Activated CD4-positive, alpha-beta T cell treated with anti-CD3 and anti-CD28 coated beads, Interleukin-2, amount 10 ng/mL, durations not matched to agents 7 days and 5 days (primary cell): ENCODE data around the gene CACFD1. TPM values are rescaled to one million over a fixed set of nuclear protein-coding genes. Genes with fewer than 3 reads are reported as not detected.
A peak's percentile ranks its signal among the peaks of the same experiment; 100 is the strongest.

Experiments used
- CTCF ChIA-PET: fragments of 350-600 bp; sonication (Branson Sonifier 250); formaldehyde crosslinking; loops from one replicate; lab custom pipeline; 2021; ENCODE audit warnings: antibody characterized with exemption; lab: Charles Lee
- POLR2A ChIA-PET: fragments of 350-600 bp; sonication (Branson Sonifier 250); formaldehyde crosslinking; loops from one replicate; lab custom pipeline; 2021; ENCODE audit warnings: antibody characterized with exemption; lab: Charles Lee
- DNase-seq: peaks from one replicate; pipeline ENCODE4 v3.0.0-alpha.2; 2020
- H3K27ac Mint-ChIP-seq: one replicate; pipeline ENCODE4 v1.8.0; 2021; ENCODE audit warnings: mild to moderate bottlenecking, moderate library complexity, mixed read lengths
- H3K27me3 Mint-ChIP-seq: one replicate; pipeline ENCODE4 v1.8.0; 2021; ENCODE audit warnings: mixed read lengths
- H3K36me3 Mint-ChIP-seq: one replicate; pipeline ENCODE4 v1.8.0; 2021; ENCODE audit warnings: low read depth, mixed read lengths
- H3K4me1 Mint-ChIP-seq: one replicate; pipeline ENCODE4 v1.8.0; 2021; ENCODE audit warnings: mixed read lengths
- H3K4me3 Mint-ChIP-seq: one replicate; pipeline ENCODE4 v1.8.0; 2021; ENCODE audit warnings: mild to moderate bottlenecking, moderate library complexity, mixed read lengths
- H3K9me3 Mint-ChIP-seq: one replicate; pipeline ENCODE4 v1.8.0; 2021; ENCODE audit warnings: mixed read lengths
- total RNA-seq, 2 experiments: library from RNA; stranded (reverse); gene quantifications; one replicate each; pipeline ENCODE4 v1.2.3, GENCODE V29; 2021

Gene CACFD1
- 1 to 10 TPM in 1 of 2 experiments, under 1 TPM in 1; 0.75 to 1.3 TPM for total RNA-seq

GRCh38 chr9:133459476-133460404 lies at the start of gene CACFD1:
CACFD1 (plus strand) TSS chr9:133459978; CDS start chr9:133460067, 89 bp downstream.
- ChIA-PET CTCF (interaction anchor here (1.2 kb wide), 2 partner anchors 18 to 83 kb away, joined by 3 read pairs; partner anchors contain the start of gene STKLD1), POLR2A (interaction anchor here (0.6 kb wide), 1 partner anchor 1240 kb away, joined by 3 read pairs; no protein-coding TSS in a partner anchor)
- peak; percentile 91 for DNase-seq
- Mint-ChIP-seq H3K27me3 (peaks cover 6% of the 10 kb centered on the region), H3K27ac (peak within 1 kb of the TSS; percentile 36), H3K9me3 (no peaks in the 10 kb centered on the region), H3K4me1 (peaks cover 2% of the 10 kb centered on the region), H3K4me3 (peak within 1 kb of the TSS; percentile 80), H3K36me3 (no peaks in the 10 kb centered on the region)

DNA sequence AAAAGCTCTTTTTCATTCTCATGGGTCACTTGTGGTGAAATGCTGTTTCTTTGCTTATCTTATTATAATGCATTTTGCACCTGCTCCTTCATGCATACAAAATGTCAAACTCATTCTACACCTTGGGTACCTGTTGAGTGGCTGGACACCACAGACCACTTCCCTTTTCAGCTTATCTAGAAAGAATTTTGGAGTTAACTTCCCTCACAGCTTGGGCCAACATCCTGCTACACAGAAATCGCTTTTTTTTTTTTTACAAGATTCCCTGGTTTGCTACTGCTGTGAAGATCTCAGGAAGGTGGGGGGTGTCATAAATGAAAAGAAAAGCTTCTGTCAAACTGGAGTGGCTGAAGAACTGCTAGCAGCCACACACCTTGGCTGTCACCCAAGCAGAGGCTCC lies 44.6 kb upstream of the CACFD1 start:
- H3K27ac Mint-ChIP-seq, result no peak overlapping the region
- CTCF ChIA-PET, result interaction anchor here (0.6 to 1.5 kb wide), 2 partner anchors 9 to 229 kb away, joined by 3 read pairs; no protein-coding TSS in a partner anchor
- H3K4me1 Mint-ChIP-seq, result peaks cover 47% of the 10 kb centered on the region
- no peaks in the 10 kb centered on the region for H3K27me3 Mint-ChIP-seq
- POLR2A ChIA-PET, result no interaction called here
- peaks cover 39% of the 10 kb centered on the region for H3K36me3 Mint-ChIP-seq
- DNase-seq, result no peak
- H3K4me3 Mint-ChIP-seq, result no peak overlapping the region
- H3K9me3 Mint-ChIP-seq, result no peaks in the 10 kb centered on the region

DNA sequence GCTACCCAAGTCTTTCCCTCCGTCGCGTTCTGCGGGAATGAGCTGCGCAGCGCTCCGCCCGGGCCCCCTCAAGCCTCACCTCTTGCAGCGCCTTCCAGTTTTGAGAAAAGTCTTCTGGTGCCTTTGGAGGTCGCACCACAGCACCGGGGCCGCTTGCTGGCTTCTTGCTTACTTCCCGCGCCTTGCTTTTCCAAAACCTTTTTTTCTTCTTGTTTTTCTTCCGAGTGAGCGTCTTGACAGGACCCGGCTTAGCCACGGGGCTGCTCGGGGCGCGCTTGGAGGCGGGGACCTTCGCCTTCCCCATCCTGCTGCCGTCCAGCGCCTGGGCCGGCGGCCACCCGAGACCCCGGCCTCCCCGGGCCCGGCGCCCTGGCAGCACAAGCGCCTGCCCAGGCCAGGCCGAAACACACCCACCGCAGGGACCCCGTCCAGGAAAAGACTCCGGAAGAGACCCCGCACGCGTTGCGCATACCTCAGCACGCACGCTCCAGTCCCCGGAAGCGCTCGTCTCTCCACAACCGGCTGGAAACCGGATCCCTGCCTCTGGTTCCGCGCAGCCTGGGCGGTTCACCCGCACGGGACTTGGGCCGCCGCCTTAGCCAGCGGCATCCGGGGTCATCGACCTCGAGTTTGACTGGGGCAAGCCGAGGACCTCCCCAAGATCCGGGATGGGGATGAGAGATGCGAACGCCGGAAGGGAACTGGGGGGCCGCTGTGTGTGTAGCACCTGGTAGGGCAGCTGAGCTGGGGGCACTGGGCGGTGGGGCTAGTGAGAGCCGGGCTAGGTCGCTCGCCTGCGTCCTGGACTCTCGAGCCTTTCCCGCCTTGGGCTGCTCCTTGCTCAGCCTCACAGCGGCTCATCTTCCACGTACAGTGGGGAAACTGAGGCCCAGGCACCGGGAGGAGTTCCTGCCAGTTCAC lies 42.0 kb upstream of the CACFD1 start, which contains the start of gene REXO4:
Gene REXO4 (minus strand): TSS at position 470 of the 921 bp plus-strand sequence. CDS start 166 bp downstream, at position 304.
- Mint-ChIP-seq H3K4me3 (peak within 1 kb of the TSS; percentile 88), H3K9me3 (no peaks in the 10 kb centered on the region)

DNA sequence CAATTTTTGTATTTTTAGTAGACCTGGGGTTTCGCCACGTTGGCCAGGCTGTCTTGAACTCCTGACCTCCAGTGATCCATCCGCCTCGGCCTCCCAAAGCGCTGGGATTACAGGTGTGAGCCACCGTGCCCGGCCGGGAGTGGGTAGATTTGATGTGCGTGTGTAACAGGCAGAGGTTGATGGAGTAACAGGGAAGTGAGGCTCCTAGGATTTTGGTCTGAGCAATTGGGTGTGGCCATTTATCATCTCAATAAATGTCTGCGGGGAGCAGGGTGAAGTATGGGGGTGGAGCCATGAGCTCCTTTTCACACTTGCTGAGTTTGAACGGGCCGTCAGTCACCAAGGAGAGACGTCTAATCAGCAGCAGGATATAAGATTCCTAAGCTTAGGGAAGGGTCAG lies 40.8 kb upstream of the CACFD1 start:
- no peak for DNase-seq
- Mint-ChIP-seq H3K36me3 (peaks cover 18% of the 10 kb centered on the region), H3K4me3 (peak overlapping the region; percentile 88), H3K9me3 (no peaks in the 10 kb centered on the region), H3K27me3 (no peaks in the 10 kb centered on the region), H3K4me1 (peaks cover 55% of the 10 kb centered on the region), H3K27ac (peak overlapping the region; percentile 94)
- ChIA-PET POLR2A (no interaction called here), CTCF (no interaction called here)

More for the DNA sequence above, 42.0 kb upstream of the CACFD1 start, which contains the start of gene REXO4:
- H3K27ac Mint-ChIP-seq, result peak within 1 kb of the TSS; percentile 94
- DNase-seq, result peak; percentile 88
- ChIA-PET CTCF (interaction anchor here (0.7 to 2.1 kb wide), 3 partner anchors 65 to 76 kb away, joined by 3 to 6 read pairs (median 3); no protein-coding TSS in a partner anchor), POLR2A (no interaction called here)
- peaks cover 57% of the 10 kb centered on the region for H3K4me1 Mint-ChIP-seq
- no peaks in the 10 kb centered on the region for H3K27me3 Mint-ChIP-seq
- peaks cover 25% of the 10 kb centered on the region for H3K36me3 Mint-ChIP-seq

- H3K36me3 Mint-ChIP-seq, result peaks cover 6% of the 10 kb centered on the region
- CTCF ChIA-PET, result no interaction called here
- H3K27ac Mint-ChIP-seq, result no peak overlapping the region
- no peak overlapping the region for H3K4me3 Mint-ChIP-seq
- H3K27me3 Mint-ChIP-seq, result no peaks in the 10 kb centered on the region
- H3K4me1 Mint-ChIP-seq, result peaks cover 42% of the 10 kb centered on the region
- no peaks in the 10 kb centered on the region for H3K9me3 Mint-ChIP-seq
- POLR2A ChIA-PET, result no interaction called here
- no peak for DNase-seq
These were observed 39.4 kb upstream of the CACFD1 start for GRCh38 chr9:133420392-133420827.

GRCh38 chr9:133421615-133422542 lies 37.9 kb upstream of the CACFD1 start, which contains the start of gene ADAMTS13:
ADAMTS13 (plus strand) TSS chr9:133422367; CDS start chr9:133422444, 77 bp downstream.
- H3K36me3 Mint-ChIP-seq, result peaks cover under 1% of the 10 kb centered on the region
- H3K9me3 Mint-ChIP-seq, result no peaks in the 10 kb centered on the region
- no peak within 1 kb of the TSS for H3K4me3 Mint-ChIP-seq
- ChIA-PET CTCF (no interaction called here), POLR2A (no interaction called here)
- no peak within 1 kb of the TSS for H3K27ac Mint-ChIP-seq
- no peak for DNase-seq
- peaks cover 3% of the 10 kb centered on the region for H3K27me3 Mint-ChIP-seq
- peaks cover 27% of the 10 kb centered on the region for H3K4me1 Mint-ChIP-seq

GRCh38 chr9:133423216-133423615 lies 36.6 kb upstream of the CACFD1 start:
- Mint-ChIP-seq H3K36me3 (no peaks in the 10 kb centered on the region), H3K27ac (no peak overlapping the region), H3K27me3 (peaks cover 16% of the 10 kb centered on the region), H3K4me1 (peaks cover 24% of the 10 kb centered on the region), H3K9me3 (no peaks in the 10 kb centered on the region), H3K4me3 (no peak overlapping the region)
- ChIA-PET POLR2A (no interaction called here), CTCF (no interaction called here)
- DNase-seq, result no peak

DNA sequence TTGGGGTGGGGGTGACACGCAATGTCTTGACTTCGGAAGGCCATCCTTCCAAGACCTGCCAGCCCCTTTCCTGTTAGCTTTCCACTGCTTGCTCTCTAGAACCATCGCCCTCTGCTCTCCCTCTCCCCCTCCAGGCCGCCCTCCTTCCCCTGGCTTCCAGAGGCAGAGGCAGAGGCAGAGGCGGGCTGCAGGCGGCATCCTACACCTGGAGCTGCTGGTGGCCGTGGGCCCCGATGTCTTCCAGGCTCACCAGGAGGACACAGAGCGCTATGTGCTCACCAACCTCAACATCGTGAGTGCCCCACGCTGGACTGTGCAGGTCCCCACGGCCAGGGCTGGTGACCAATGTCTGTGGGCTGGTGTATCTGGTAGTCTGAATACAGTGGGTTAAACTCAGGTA lies 35.6 kb upstream of the CACFD1 start:
- ChIA-PET CTCF (no interaction called here), POLR2A (no interaction called here)
- no peak for DNase-seq
- H3K4me1 Mint-ChIP-seq, result peaks cover 15% of the 10 kb centered on the region
- H3K27ac Mint-ChIP-seq, result no peak overlapping the region
- no peaks in the 10 kb centered on the region for H3K36me3 Mint-ChIP-seq
- H3K9me3 Mint-ChIP-seq, result no peaks in the 10 kb centered on the region
- peaks cover 16% of the 10 kb centered on the region for H3K27me3 Mint-ChIP-seq
- no peak overlapping the region for H3K4me3 Mint-ChIP-seq

DNA sequence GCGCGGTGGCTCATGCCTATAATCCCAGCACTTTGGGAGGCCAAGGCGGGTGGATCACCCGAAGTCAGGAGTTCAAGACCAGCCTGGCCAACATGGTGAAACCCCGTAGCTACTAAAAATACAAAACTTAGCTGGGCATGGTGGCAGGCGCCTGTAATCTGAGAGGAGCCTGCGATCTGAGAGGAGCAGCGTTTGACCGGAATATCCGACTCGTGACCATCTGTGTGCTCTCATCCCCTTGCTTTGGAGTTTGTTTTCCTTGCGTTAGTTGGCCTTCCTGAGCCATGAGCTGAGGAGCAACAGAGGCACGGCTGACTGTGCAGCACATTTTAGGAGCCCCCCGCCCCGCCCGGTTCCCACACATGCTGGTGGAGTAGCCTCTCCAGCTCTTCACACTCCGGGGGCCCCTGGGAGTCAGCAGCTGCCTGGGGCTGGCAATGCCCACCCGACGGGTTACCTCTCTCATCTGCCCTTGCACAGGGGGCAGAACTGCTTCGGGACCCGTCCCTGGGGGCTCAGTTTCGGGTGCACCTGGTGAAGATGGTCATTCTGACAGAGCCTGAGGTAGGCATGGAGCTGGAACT lies 34.6 kb upstream of the CACFD1 start:
- no peak overlapping the region for H3K4me3 Mint-ChIP-seq
- CTCF ChIA-PET, result interaction anchor here (0.5 kb wide), 1 partner anchor 227 kb away, joined by 4 read pairs; no protein-coding TSS in a partner anchor
- peaks cover 13% of the 10 kb centered on the region for H3K4me1 Mint-ChIP-seq
- H3K27me3 Mint-ChIP-seq, result peaks cover 19% of the 10 kb centered on the region
- H3K36me3 Mint-ChIP-seq, result no peaks in the 10 kb centered on the region
- DNase-seq, result no peak
- POLR2A ChIA-PET, result interaction anchor here (0.6 kb wide), 1 partner anchor 51 kb away, joined by 3 read pairs; no protein-coding TSS in a partner anchor
- H3K9me3 Mint-ChIP-seq, result no peaks in the 10 kb centered on the region
- H3K27ac Mint-ChIP-seq, result peak overlapping the region; percentile 1

DNA sequence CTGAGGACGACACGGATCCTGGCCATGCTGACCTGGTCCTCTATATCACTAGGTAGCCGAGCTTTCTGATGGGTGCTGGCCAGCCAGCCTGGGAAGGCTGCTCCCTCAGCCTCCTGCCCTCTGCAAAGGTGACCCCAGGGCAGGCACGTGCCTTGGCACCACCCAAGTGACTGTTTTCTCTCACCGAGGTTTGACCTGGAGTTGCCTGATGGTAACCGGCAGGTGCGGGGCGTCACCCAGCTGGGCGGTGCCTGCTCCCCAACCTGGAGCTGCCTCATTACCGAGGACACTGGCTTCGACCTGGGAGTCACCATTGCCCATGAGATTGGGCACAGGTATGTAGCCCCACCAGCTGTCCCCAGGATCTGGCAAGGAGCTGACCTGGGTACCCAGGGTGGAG lies 33.8 kb upstream of the CACFD1 start:
- no peak for DNase-seq
- Mint-ChIP-seq H3K27me3 (peaks cover 22% of the 10 kb centered on the region), H3K9me3 (no peaks in the 10 kb centered on the region), H3K4me1 (peaks cover 11% of the 10 kb centered on the region), H3K4me3 (no peak overlapping the region), H3K36me3 (no peaks in the 10 kb centered on the region), H3K27ac (no peak overlapping the region)
- ChIA-PET POLR2A (no interaction called here), CTCF (no interaction called here)

DNA sequence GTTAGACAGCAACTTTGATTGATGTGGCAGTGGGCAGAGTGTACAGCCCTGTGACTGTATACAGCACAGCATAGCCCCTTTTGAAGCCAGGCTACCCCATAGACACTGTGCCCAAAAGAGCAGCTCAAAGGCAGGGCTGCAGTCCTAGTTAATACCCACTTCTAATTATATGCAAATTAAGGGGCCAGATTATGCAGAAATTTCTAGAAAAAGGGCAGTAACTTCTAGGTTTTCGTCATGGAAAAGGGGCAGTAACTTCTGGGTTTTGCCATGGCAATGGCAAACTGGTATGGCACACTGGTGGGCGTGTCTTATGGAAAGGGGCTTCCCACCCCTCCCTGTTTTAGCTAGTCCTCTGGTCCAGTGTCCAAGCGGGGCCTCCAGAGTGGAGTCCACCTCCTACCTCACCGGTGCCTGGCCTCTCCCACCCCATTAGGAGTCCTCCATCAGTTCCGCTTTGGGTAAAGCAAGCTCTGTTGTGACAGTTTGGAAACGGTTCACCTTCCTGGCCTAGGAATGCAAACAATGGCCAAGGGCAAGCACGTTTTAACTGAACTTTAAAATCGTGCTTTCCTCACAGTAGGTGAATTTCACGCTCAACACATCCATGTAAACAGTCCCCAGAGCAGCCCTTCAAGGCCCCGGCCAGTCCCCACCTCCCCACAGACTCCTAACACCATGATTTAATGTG lies 32.0 kb upstream of the CACFD1 start:
- peaks cover 5% of the 10 kb centered on the region for H3K4me1 Mint-ChIP-seq
- POLR2A ChIA-PET, result no interaction called here
- H3K9me3 Mint-ChIP-seq, result no peaks in the 10 kb centered on the region
- H3K27me3 Mint-ChIP-seq, result peaks cover 22% of the 10 kb centered on the region
- H3K36me3 Mint-ChIP-seq, result no peaks in the 10 kb centered on the region
- no peak overlapping the region for H3K27ac Mint-ChIP-seq
- no peak for DNase-seq
- CTCF ChIA-PET, result no interaction called here
- H3K4me3 Mint-ChIP-seq, result no peak overlapping the region
